WTC11 (cell line): Measurements from ENCODE around the gene TNIP2. TPM values are rescaled to one million over a fixed set of nuclear protein-coding genes. Genes with fewer than 3 reads are reported as not detected.

Source experiments
- ATAC-seq: fragments of 200-7000 bp; cut with Tn5 transposase; 2 replicates; pipeline ENCODE4 v1.10.0; 2021; ENCODE audit warnings: mild to moderate bottlenecking, moderate library complexity
- CTCF ChIA-PET: fragments of 300-600 bp; sonication (Branson Sonifier 250); formaldehyde crosslinking; loops from one replicate; lab custom pipeline; 2021; ENCODE audit warnings: antibody characterized with exemption; lab: Charles Lee
- POLR2A ChIA-PET: fragments of 350-600 bp; sonication (Branson Sonifier 250); formaldehyde crosslinking; loops from one replicate; lab custom pipeline; 2021; ENCODE audit warnings: antibody characterized with exemption; lab: Charles Lee
- DNase-seq: peaks from one replicate; pipeline ENCODE4 v3.0.0; 2021; ENCODE audit warnings: low spot score
- H3K27ac Mint-ChIP-seq: 2 replicates; pipeline ENCODE4 v1.8.0; 2021; ENCODE audit warnings: mixed read lengths
- H3K27me3 Mint-ChIP-seq: 2 replicates; pipeline ENCODE4 v1.8.0; 2021; ENCODE audit warnings: low read depth, mild to moderate bottlenecking, moderate library complexity, mixed read lengths
- H3K36me3 Mint-ChIP-seq: 2 replicates; pipeline ENCODE4 v1.8.0; 2021; ENCODE audit warnings: mixed read lengths
- H3K4me1 Mint-ChIP-seq: 2 replicates; pipeline ENCODE4 v1.8.0; 2022; ENCODE audit warnings: mixed read lengths
- H3K4me3 Mint-ChIP-seq: 2 replicates; pipeline ENCODE4 v1.8.0; 2021; ENCODE audit warnings: mild to moderate bottlenecking, moderate library complexity, mixed read lengths
- H3K9me3 Mint-ChIP-seq: 2 replicates; pipeline ENCODE4 v1.8.0; 2021; ENCODE audit warnings: mixed read lengths
- CBFB ChIP-seq: sonication (generic); formaldehyde crosslinking; IDR thresholded peaks from 2 replicates; pipeline ENCODE4 v1.8.1; 2022; ENCODE audit warnings: mild to moderate bottlenecking, low read depth, missing genetic modification reagents
- CREM ChIP-seq: sonication (generic); formaldehyde crosslinking; IDR thresholded peaks from 2 replicates; pipeline ENCODE4 v1.8.1; 2022; ENCODE audit warnings: mild to moderate bottlenecking, missing genetic modification reagents, moderate library complexity
- FOXP1 ChIP-seq: sonication (generic); formaldehyde crosslinking; IDR thresholded peaks from 2 replicates; pipeline ENCODE4 v1.8.0; 2022; ENCODE audit warnings: missing genetic modification reagents, mild to moderate bottlenecking, moderate library complexity, borderline replicate concordance
- IRF2 ChIP-seq: sonication (generic); formaldehyde crosslinking; IDR thresholded peaks from 2 replicates; pipeline ENCODE4 v1.8.0; 2022; ENCODE audit warnings: low read depth, missing genetic modification reagents, borderline replicate concordance
- JUN ChIP-seq: sonication (generic); formaldehyde crosslinking; IDR thresholded peaks from 2 replicates; pipeline ENCODE4 v1.8.0; 2023; ENCODE audit warnings: mild to moderate bottlenecking, missing genetic modification reagents
- MXD4 ChIP-seq: fragments of 250-450 bp; sonication (Bioruptor Pico); IDR thresholded peaks from 2 replicates; pipeline ENCODE4 v1.8.0; 2021; ENCODE audit warnings: mild to moderate bottlenecking, moderate library complexity, borderline replicate concordance
- NFATC4 ChIP-seq: fragments of 250-450 bp; sonication (Bioruptor Pico); IDR thresholded peaks from 2 replicates; pipeline ENCODE4 v1.9.0; 2021; ENCODE audit warnings: mild to moderate bottlenecking
- NR2C2 ChIP-seq: sonication (generic); formaldehyde crosslinking; IDR thresholded peaks from 2 replicates; pipeline ENCODE4 v1.8.0; 2022; ENCODE audit warnings: mild to moderate bottlenecking, missing genetic modification reagents
- PRRX2 ChIP-seq: fragments of 250-450 bp; sonication (Bioruptor Pico); IDR thresholded peaks from 2 replicates; pipeline ENCODE4 v1.8.0; 2021; ENCODE audit warnings: mild to moderate bottlenecking
- RELA ChIP-seq: sonication (generic); formaldehyde crosslinking; IDR thresholded peaks from 2 replicates; pipeline ENCODE4 v1.8.1; 2022; ENCODE audit warnings: missing genetic modification reagents, mild to moderate bottlenecking, borderline replicate concordance
- SOX15 ChIP-seq: fragments of 250-450 bp; sonication (Bioruptor Pico); IDR thresholded peaks from 2 replicates; pipeline ENCODE4 v1.9.0; 2021; ENCODE audit warnings: mild to moderate bottlenecking
- SP1 ChIP-seq: sonication (generic); formaldehyde crosslinking; conservative IDR thresholded peaks from 2 replicates; pipeline ENCODE4 v1.8.1; 2022; ENCODE audit warnings: missing genetic modification reagents
- TCF7 ChIP-seq: sonication (generic); formaldehyde crosslinking; IDR thresholded peaks from 2 replicates; pipeline ENCODE4 v1.8.0; 2022; ENCODE audit warnings: mild to moderate bottlenecking, low read depth, missing genetic modification reagents, moderate library complexity
- ZBTB21 ChIP-seq: sonication (generic); formaldehyde crosslinking; IDR thresholded peaks from 2 replicates; pipeline ENCODE4 v1.8.1; 2023; ENCODE audit warnings: mild to moderate bottlenecking, missing genetic modification reagents, borderline replicate concordance
- ZNF121 ChIP-seq: sonication (generic); formaldehyde crosslinking; IDR thresholded peaks from 2 replicates; pipeline ENCODE4 v1.8.0; 2023; ENCODE audit warnings: missing genetic modification reagents
- ZNF317 ChIP-seq: sonication (generic); formaldehyde crosslinking; IDR thresholded peaks from 2 replicates; pipeline ENCODE4 v1.8.1; 2023; ENCODE audit warnings: low read depth, mild to moderate bottlenecking, moderate library complexity, missing genetic modification reagents, borderline replicate concordance
- ZNF416 ChIP-seq: fragments of 250-450 bp; sonication (Bioruptor Pico); IDR thresholded peaks from 2 replicates; pipeline ENCODE4 v1.9.0; 2021; ENCODE audit warnings: mild to moderate bottlenecking, inconsistent platforms
- total RNA-seq: library from RNA; stranded (reverse); gene quantifications from 3 replicates; pipeline ENCODE4 v1.2.3, GENCODE V29; 2021
- TF ChIP-seq, protein P1 (sequence below): fragments of 250-450 bp; sonication (Bioruptor Pico); conservative IDR thresholded peaks from 2 replicates; pipeline ENCODE4 v1.9.0; 2021; ENCODE audit warnings: mild to moderate bottlenecking
- TF ChIP-seq, protein P2 (sequence below): fragments of 250-450 bp; sonication (Bioruptor Pico); IDR thresholded peaks from 2 replicates; pipeline ENCODE4 v1.9.0; 2021; ENCODE audit warnings: moderate library complexity, mild to moderate bottlenecking, inconsistent platforms, borderline replicate concordance
- TF ChIP-seq, protein P3 (sequence below): fragments of 250-450 bp; sonication (Bioruptor Pico); IDR thresholded peaks from 2 replicates; pipeline ENCODE4 v1.8.0; 2021; ENCODE audit warnings: mild to moderate bottlenecking
- TF ChIP-seq, protein P4 (sequence below): sonication (generic); formaldehyde crosslinking; IDR thresholded peaks from 2 replicates; pipeline ENCODE4 v1.8.1; 2022; ENCODE audit warnings: missing genetic modification reagents, borderline replicate concordance
- TF ChIP-seq, protein P5 (sequence below): sonication (generic); formaldehyde crosslinking; IDR thresholded peaks from 2 replicates; pipeline ENCODE4 v1.8.1; 2023; ENCODE audit warnings: mild to moderate bottlenecking, missing genetic modification reagents, moderate library complexity
- TF ChIP-seq, protein P6 (sequence below): sonication (generic); formaldehyde crosslinking; IDR thresholded peaks from 2 replicates; pipeline ENCODE4 v1.8.1; 2022; ENCODE audit warnings: low read depth, missing genetic modification reagents, borderline replicate concordance
- TF ChIP-seq, protein P7 (sequence below): sonication (generic); formaldehyde crosslinking; IDR thresholded peaks from 2 replicates; pipeline ENCODE4 v1.8.0; 2022; ENCODE audit warnings: mild to moderate bottlenecking, missing genetic modification reagents

TNIP2 gene
- total RNA-seq, 1 experiment from 2014 or later = 44.4 TPM

DNA sequence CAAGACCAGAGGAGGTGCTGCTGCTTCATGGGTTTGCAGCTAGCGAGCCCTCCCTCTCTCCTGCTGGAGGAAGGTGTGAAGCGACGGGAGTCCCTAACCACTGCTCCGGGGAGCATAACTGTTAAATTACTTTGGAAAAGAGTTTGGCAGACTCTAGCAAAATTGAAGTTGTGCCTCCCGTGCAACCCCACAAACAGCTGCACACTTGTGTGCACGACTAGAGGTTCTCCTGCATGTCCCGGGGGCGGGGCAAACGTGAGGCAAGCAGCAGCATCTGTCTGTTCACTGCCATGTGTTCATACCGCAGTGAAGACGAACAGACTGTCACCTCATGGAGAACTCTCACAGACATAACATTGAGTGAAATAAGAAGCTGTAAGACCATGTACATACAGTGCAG lies 34.5 kb downstream of the TNIP2 start (continued):
- TF ChIP-seq, protein P1, sequence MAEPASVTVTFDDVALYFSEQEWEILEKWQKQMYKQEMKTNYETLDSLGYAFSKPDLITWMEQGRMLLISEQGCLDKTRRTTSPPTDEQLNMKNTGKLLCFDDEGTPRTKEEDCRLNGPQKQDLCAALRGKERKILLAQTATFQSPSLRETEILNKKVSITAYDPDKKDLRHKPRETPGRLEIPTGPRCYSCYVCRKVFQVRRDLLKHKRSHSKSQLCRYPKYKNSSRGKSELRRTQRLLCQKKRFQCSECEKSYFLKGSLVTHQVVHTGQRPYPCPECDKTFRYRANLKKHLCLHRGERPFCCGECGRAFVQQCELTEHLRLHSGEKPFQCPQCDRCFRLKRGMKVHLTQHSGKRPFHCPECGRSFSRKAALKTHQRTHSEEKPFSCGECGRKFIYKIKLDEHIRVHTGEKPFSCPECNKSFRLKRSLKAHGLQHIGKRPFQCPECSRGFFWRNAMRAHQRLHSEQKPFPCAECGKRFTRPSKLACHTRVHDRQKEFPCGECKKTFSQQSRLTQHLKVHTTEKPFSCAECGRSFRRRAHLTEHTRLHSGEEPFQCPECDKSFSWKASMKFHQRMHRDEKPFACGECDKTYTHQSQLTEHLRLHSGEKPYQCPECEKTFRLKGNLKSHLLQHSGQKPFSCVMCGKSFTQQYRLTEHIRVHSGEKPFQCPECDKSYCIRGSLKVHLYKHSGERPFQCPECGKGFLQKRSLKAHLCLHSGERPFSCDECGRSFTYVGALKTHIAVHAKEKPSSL (CRISPR knock-in tag) = no peak
- TF ChIP-seq NR2C2 (no peak), ZNF416 (CRISPR knock-in tag) (no peak)

DNA sequence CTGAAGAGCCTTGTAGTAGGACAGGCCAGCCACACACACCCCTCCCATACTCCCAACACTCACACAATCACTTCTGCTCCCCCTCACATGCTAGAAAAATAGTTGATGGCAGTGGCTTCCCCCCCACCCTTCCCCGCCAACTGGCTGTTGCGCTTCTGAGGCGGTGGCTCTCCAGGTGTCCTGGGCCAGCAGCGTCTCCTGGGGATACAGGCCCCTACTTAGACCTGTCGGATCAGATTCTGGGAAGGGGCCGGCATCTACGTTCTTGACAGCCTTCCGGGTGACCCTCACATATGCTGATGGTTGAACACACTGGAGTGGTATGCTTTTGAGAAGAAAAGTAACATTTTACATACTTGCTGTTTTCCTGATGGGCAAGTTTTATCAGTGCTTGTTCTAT lies 39.9 kb downstream of the TNIP2 start:
- H3K27ac Mint-ChIP-seq = no peak overlapping the region
- no peak overlapping the region for H3K4me3 Mint-ChIP-seq
- POLR2A ChIA-PET = no interaction called here
- DNase-seq = no peak
- no peaks in the 10 kb centered on the region for H3K4me1 Mint-ChIP-seq
- H3K36me3 Mint-ChIP-seq = peaks cover 40% of the 10 kb centered on the region
- CTCF ChIA-PET = no interaction called here
- TF ChIP-seq, protein P2, sequence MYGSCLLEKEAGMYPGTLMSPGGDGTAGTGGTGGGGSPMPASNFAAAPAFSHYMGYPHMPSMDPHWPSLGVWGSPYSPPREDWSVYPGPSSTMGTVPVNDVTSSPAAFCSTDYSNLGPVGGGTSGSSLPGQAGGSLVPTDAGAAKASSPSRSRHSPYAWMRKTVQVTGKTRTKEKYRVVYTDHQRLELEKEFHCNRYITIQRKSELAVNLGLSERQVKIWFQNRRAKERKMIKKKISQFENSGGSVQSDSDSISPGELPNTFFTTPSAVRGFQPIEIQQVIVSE (CRISPR knock-in tag) = no peak
- TF ChIP-seq, protein P3, sequence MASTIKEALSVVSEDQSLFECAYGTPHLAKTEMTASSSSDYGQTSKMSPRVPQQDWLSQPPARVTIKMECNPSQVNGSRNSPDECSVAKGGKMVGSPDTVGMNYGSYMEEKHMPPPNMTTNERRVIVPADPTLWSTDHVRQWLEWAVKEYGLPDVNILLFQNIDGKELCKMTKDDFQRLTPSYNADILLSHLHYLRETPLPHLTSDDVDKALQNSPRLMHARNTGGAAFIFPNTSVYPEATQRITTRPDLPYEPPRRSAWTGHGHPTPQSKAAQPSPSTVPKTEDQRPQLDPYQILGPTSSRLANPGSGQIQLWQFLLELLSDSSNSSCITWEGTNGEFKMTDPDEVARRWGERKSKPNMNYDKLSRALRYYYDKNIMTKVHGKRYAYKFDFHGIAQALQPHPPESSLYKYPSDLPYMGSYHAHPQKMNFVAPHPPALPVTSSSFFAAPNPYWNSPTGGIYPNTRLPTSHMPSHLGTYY (CRISPR knock-in tag) = no peak
- TF ChIP-seq, protein P4, sequence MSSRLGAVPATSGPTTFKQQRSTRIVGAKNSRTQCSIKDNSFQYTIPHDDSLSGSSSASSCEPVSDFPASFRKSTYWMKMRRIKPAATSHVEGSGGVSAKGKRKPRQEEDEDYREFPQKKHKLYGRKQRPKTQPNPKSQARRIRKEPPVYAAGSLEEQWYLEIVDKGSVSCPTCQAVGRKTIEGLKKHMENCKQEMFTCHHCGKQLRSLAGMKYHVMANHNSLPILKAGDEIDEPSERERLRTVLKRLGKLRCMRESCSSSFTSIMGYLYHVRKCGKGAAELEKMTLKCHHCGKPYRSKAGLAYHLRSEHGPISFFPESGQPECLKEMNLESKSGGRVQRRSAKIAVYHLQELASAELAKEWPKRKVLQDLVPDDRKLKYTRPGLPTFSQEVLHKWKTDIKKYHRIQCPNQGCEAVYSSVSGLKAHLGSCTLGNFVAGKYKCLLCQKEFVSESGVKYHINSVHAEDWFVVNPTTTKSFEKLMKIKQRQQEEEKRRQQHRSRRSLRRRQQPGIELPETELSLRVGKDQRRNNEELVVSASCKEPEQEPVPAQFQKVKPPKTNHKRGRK (CRISPR knock-in tag) = no peak
- no peak for TF ChIP-seq IRF2 (CRISPR knock-in tag)
- TF ChIP-seq, all 79 proteins: peak for 0
- Mint-ChIP-seq H3K27me3 (no peaks in the 10 kb centered on the region), H3K9me3 (no peaks in the 10 kb centered on the region)
- no peak for ATAC-seq

DNA sequence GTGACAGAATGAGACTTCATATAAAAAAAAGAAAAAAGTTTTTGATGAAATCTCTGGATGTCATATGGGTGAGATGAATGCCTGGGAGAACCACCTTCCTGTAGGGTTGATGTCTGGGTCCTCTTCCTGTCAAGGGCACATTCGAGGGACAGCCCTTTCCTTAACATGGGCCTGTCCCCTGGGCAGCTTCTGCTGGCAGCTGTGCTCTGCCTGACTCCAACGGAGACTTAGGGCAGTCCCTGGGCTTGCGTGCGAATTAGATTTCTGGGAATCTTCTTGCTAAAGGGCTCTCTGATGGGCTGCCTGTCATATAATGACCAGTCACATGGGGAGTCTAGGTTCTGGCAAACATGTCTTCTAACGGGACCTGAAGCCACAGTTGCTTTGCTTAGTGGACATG lies 40.7 kb downstream of the TNIP2 start:
- Mint-ChIP-seq H3K27ac (no peak overlapping the region), H3K4me1 (no peaks in the 10 kb centered on the region), H3K4me3 (no peak overlapping the region), H3K9me3 (no peaks in the 10 kb centered on the region), H3K27me3 (no peaks in the 10 kb centered on the region), H3K36me3 (peaks cover 39% of the 10 kb centered on the region)
- DNase-seq (no peak), ATAC-seq (no peak)
- ChIA-PET POLR2A (no interaction called here), CTCF (no interaction called here)
- TF ChIP-seq NFATC4 (CRISPR knock-in tag) (no peak), FOXP1 (no peak), CREM (CRISPR knock-in tag) (no peak), SOX15 (CRISPR knock-in tag) (no peak), ZNF317 (CRISPR knock-in tag) (no peak), TCF7 (CRISPR knock-in tag) (no peak), RELA (CRISPR knock-in tag) (no peak), ZBTB21 (CRISPR knock-in tag) (no peak), CBFB (CRISPR knock-in tag) (no peak), JUN (CRISPR knock-in tag) (no peak), PRRX2 (CRISPR knock-in tag) (no peak), SP1 (CRISPR knock-in tag) (no peak), MXD4 (CRISPR knock-in tag) (no peak), ZNF121 (CRISPR knock-in tag) (no peak), ZNF416 (CRISPR knock-in tag) (no peak)
- TF ChIP-seq, protein P5, sequence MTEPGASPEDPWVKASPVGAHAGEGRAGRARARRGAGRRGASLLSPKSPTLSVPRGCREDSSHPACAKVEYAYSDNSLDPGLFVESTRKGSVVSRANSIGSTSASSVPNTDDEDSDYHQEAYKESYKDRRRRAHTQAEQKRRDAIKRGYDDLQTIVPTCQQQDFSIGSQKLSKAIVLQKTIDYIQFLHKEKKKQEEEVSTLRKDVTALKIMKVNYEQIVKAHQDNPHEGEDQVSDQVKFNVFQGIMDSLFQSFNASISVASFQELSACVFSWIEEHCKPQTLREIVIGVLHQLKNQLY (CRISPR knock-in tag) = no peak
- TF ChIP-seq, protein P6, sequence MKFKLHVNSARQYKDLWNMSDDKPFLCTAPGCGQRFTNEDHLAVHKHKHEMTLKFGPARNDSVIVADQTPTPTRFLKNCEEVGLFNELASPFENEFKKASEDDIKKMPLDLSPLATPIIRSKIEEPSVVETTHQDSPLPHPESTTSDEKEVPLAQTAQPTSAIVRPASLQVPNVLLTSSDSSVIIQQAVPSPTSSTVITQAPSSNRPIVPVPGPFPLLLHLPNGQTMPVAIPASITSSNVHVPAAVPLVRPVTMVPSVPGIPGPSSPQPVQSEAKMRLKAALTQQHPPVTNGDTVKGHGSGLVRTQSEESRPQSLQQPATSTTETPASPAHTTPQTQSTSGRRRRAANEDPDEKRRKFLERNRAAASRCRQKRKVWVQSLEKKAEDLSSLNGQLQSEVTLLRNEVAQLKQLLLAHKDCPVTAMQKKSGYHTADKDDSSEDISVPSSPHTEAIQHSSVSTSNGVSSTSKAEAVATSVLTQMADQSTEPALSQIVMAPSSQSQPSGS (CRISPR knock-in tag) = no peak
- TF ChIP-seq, protein P7, sequence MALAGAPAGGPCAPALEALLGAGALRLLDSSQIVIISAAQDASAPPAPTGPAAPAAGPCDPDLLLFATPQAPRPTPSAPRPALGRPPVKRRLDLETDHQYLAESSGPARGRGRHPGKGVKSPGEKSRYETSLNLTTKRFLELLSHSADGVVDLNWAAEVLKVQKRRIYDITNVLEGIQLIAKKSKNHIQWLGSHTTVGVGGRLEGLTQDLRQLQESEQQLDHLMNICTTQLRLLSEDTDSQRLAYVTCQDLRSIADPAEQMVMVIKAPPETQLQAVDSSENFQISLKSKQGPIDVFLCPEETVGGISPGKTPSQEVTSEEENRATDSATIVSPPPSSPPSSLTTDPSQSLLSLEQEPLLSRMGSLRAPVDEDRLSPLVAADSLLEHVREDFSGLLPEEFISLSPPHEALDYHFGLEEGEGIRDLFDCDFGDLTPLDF (CRISPR knock-in tag) = no peak
- TF ChIP-seq, protein P2 (CRISPR knock-in tag) = no peak
